Testis (tissue), 3 donors: Measurements from ENCODE around the gene CCNB2. TPM values are rescaled to one million over a fixed set of nuclear protein-coding genes. Genes with fewer than 3 reads are reported as not detected.

Experiments used
- DNase-seq: peaks from one replicate; pipeline ENCODE4 v3.0.0-alpha.2; 2019
- H3K27ac ChIP-seq, 2 donors: fragments of 200-600 bp; sonication (generic); one replicate each; pipeline ENCODE4 v1.5.1; 2019
- H3K27me3 ChIP-seq: fragments of 200-600 bp; sonication (generic); one replicate; pipeline ENCODE4 v1.5.1; 2019
- H3K36me3 ChIP-seq: fragments of 200-600 bp; sonication (generic); one replicate; pipeline ENCODE4 v1.5.1; 2017; ENCODE audit warnings: low read depth; ENCODE audit errors: missing control alignments
- H3K4me1 ChIP-seq: fragments of 200-600 bp; sonication (generic); one replicate; pipeline ENCODE4 v1.5.1; 2019
- H3K4me3 ChIP-seq, 2 donors: fragments of 200-600 bp; sonication (generic); one replicate each; pipeline ENCODE4 v1.5.1; 2017 to 2019
- H3K9me3 ChIP-seq: fragments of 200-600 bp; sonication (generic); one replicate; pipeline ENCODE4 v1.5.1; 2017
- POLR2A ChIP-seq: fragments of 450-650 bp; IDR thresholded peaks from one replicate; pipeline ENCODE4 v1.6.1; 2017; ENCODE audit warnings: antibody characterized with exemption, mild to moderate bottlenecking, moderate library complexity
- WGBS, 2 donors: methylation state at CpG; one replicate each; pipeline ENCODE4 v1.1.5; 2018; 5-methylcytosine and 5-hydroxymethylcytosine counted together
- intact Hi-C: fragments of 100-400 bp; cut with DNase I; formaldehyde crosslinking; loops from one replicate; pipeline ENCODE4 v1.15.1; 2023; ENCODE audit warnings: low total_unique reads
- polyA plus RNA-seq: library from polyadenylated mRNA; stranded (reverse); fragments of 350-450 nt; fragmentation: Illumina TruSeq; extraction: RNeasy Lipid Tissue Mini Kit (QIAGEN cat#74804); gene quantifications from one replicate; pipeline ENCODE4 v1.2.3, GENCODE V29; 2014; ENCODE audit warnings: low read depth, low replicate concordance; ENCODE audit not compliant: insufficient read depth
- total RNA-seq, 2 donors: library from RNA; depleted of rRNA; stranded (reverse); fragments of >200 nt; gene quantifications; one replicate each; pipeline ENCODE4 v1.2.3, GENCODE V29; 2016
- TF ChIP-seq, protein P1 (sequence below), 3 experiments: fragments of 450-650 bp in 2 of 3; fragments of 200-600 bp in 1 of 3; sonication (generic) in 1 of 3; IDR thresholded peaks; one replicate each; pipeline ENCODE4 v1.5.1; 2016 to 2019; ENCODE audit warnings: antibody characterized with exemption in 3 of 3, mild to moderate bottlenecking in 2 of 3, moderate library complexity in 1 of 3

The CCNB2 gene
- total and polyA plus RNA-seq, 3 donors from 2014 or later = 47.2 to 179 (median 54.2) TPM

DNA sequence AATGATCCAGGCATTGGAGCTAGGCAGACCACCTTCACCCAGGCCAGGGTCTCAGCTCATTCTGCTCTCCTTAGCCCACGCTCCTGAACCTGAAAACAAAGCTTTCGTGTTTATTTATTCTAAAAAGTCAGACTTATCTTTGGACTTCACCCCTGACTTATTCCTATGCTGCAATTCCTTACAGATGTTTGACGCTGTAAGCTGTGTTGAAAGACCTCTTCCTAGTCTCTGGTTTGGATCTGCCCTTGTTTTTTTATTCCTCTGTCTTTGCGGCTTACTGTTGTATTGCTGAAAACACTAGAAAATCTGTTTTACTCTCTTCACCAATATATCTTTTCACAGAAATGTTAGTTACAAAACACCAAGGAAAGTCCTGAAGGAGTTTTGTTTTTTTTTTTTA is 61.2 kb downstream of the CCNB2 start:
- intact Hi-C loops = loop anchor here (10.0 kb wide), 1 partner anchor 209 kb away; the partner anchor contains the start of gene MYO1E
- Histone ChIP-seq H3K9me3 (no peaks in the 10 kb centered on the region), H3K27me3 (no peaks in the 10 kb centered on the region), H3K27ac (no peak overlapping the region), H3K36me3 (no peaks in the 10 kb centered on the region), H3K4me1 (no peaks in the 10 kb centered on the region), H3K4me3 (no peak overlapping the region)
- no peak for TF ChIP-seq POLR2A
- TF ChIP-seq, protein P1, sequence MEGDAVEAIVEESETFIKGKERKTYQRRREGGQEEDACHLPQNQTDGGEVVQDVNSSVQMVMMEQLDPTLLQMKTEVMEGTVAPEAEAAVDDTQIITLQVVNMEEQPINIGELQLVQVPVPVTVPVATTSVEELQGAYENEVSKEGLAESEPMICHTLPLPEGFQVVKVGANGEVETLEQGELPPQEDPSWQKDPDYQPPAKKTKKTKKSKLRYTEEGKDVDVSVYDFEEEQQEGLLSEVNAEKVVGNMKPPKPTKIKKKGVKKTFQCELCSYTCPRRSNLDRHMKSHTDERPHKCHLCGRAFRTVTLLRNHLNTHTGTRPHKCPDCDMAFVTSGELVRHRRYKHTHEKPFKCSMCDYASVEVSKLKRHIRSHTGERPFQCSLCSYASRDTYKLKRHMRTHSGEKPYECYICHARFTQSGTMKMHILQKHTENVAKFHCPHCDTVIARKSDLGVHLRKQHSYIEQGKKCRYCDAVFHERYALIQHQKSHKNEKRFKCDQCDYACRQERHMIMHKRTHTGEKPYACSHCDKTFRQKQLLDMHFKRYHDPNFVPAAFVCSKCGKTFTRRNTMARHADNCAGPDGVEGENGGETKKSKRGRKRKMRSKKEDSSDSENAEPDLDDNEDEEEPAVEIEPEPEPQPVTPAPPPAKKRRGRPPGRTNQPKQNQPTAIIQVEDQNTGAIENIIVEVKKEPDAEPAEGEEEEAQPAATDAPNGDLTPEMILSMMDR (IDR thresholded peaks at IDR 0.05) = no peak
- DNase-seq = no peak
- WGBS, 2 donors = 57 to 61% methylated on average over 4 of the region's 4 CpGs

DNA sequence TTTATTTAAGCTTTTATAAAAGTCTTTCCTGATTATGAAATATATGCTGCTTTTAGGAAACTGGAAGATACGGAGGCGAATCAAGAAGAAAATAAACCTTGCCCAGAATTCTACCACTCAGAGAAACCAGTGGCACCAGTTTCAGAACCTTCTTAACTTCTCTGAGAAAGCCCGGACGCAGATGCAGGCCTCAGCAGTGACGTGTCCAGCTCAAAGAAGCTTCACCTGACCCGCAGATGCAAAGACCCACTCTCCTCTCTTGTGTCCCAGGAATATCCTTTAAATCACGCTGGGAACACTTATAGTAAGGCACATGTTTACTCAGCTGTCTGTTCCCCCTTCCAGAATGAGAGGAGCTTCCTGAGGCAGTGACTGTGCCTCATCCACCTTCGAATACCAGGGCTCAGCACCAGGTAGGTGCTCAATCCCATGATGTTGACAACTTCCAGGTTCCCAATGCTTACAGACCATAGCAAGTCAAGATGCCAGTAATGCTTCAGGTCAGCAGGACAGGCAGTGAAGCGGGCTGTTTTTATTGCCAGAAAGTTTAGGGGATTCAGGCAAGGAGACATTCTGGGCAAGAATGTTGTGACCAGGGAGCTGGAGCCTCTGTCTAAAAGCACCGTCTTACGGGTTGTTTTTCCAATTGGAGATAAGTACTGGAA is 61.8 kb downstream of the CCNB2 start:
- TF ChIP-seq POLR2A = no peak
- TF ChIP-seq, protein P1 (IDR thresholded peaks at IDR 0.05) = no peak
- H3K9me3 ChIP-seq = no peaks in the 10 kb centered on the region
- no peaks in the 10 kb centered on the region for H3K27me3 ChIP-seq
- no peak for DNase-seq
- 80 to 85% methylated on average over 10 to 11 of the region's 11 CpGs for WGBS, 2 donors
- intact Hi-C loops = loop anchor here (10.0 kb wide), 1 partner anchor 208 kb away; the partner anchor contains the start of gene MYO1E
- H3K4me3 ChIP-seq = no peak overlapping the region
- no peak overlapping the region for H3K27ac ChIP-seq
- no peaks in the 10 kb centered on the region for H3K4me1 ChIP-seq
- no peaks in the 10 kb centered on the region for H3K36me3 ChIP-seq

DNA sequence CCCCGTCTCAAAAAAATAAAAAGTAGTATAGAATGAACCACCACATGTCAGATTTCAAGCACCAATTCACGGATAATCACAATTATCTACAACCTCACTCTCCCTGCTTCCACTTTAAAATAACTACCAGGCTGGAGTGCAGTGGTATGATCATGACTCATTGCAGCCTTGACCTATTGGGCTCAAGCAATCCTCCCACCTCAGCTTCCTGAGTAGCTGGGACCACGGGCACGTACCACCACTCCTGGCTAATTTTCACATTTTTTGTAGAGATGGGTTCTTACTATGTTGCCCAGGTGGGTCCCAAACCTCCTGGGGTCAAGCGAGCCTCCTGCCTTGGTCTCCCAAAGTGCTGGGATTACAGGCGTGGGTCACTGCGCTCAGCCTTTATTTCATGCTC is 63.6 kb downstream of the CCNB2 start:
- no peak for DNase-seq
- WGBS, 2 donors = 72 to 81% methylated on average over 7 of the region's 7 CpGs

DNA sequence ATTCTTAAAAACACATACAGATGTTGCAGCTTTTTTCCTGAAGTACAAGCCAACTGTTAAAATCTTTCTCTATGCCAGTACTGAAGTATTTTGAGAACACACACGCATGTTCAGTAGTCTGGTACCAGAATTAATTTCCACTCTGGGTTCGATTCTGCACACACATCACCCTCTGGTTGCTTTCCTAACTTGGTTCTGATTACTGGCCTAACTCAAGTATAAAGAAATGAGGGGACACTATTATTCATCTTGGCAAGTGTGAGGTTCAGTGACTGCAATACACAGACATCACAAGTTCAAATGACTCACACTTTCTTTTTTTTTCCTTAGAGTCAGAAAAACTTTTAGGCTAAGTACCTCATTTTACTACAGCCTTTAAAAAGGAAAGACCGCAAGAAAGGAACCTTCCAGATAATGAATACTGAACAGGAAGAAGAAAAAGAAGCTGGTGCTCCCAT is 64.3 kb downstream of the CCNB2 start:
- peak overlapping the region in 1 of 2 donors; percentile 32 for H3K27ac ChIP-seq
- no peak for TF ChIP-seq POLR2A
- 63 to 73% methylated on average over 3 of the region's 3 CpGs for WGBS, 2 donors
- intact Hi-C loops = loop anchor here (10.0 kb wide), 1 partner anchor 206 kb away; the partner anchor contains the start of gene MYO1E
- no peaks in the 10 kb centered on the region for H3K4me1 ChIP-seq
- H3K9me3 ChIP-seq = no peaks in the 10 kb centered on the region
- no peaks in the 10 kb centered on the region for H3K36me3 ChIP-seq
- H3K27me3 ChIP-seq = no peaks in the 10 kb centered on the region
- no peak for DNase-seq
- H3K4me3 ChIP-seq = no peak overlapping the region

More for the DNA sequence above, 63.6 kb downstream of the CCNB2 start:
- no peaks in the 10 kb centered on the region for H3K9me3 ChIP-seq
- H3K27ac ChIP-seq = no peak overlapping the region
- intact Hi-C loops = loop anchor here (10.0 kb wide), 1 partner anchor 206 kb away; the partner anchor contains the start of gene MYO1E
- TF ChIP-seq, protein P1 (IDR thresholded peaks at IDR 0.05) = no peak
- TF ChIP-seq POLR2A = no peak
- no peaks in the 10 kb centered on the region for H3K27me3 ChIP-seq
- no peak overlapping the region for H3K4me3 ChIP-seq
- H3K4me1 ChIP-seq = no peaks in the 10 kb centered on the region
- no peaks in the 10 kb centered on the region for H3K36me3 ChIP-seq

DNA sequence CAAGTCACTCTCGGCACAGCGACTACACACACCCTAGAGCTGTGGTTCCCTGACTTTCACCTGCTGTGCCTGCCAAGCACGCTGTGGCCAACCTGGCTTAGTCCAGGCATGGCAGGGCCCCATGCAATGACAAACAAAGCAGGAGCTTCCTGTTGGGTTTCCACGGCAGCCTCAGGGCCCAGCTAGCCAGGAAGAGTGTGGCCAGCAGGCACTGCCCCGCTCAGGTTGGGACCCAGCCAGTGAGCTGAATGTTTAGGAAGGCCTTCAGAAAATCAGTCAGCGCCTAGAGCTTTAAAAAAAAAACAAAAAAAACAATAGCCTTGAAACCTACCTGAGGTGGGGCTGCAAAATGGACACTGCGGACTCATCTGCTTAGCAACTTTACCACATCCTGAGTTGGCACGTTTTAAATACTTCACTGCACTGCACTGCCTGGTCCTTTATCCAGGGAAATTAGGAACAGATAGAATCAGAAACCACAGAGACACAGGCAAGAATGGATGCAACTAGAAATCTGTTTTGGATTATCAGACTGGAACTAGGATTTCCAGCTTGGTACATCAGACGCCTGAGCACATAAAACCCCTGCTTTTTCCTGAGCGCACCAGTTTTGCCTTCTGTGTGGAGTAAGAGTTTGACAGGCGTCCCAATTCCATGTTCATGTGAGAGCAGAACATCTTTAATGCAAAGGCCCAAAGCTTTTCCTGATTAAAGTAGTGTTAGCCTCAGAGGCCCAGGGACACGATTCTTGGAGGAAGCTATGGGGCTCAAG is 65.5 kb downstream of the CCNB2 start:
- no peaks in the 10 kb centered on the region for H3K36me3 ChIP-seq
- intact Hi-C loops = no loop called here

More for the DNA sequence above, 65.5 kb downstream of the CCNB2 start:
- no peaks in the 10 kb centered on the region for H3K4me1 ChIP-seq
- H3K27me3 ChIP-seq = no peaks in the 10 kb centered on the region
- DNase-seq = no peak
- no peak for TF ChIP-seq POLR2A
- TF ChIP-seq, protein P1 (IDR thresholded peaks at IDR 0.05) = no peak
- WGBS, 2 donors = 84 to 89% methylated on average over 12 of the region's 12 CpGs
- no peak overlapping the region for H3K4me3 ChIP-seq
- H3K27ac ChIP-seq = peak overlapping the region in 1 of 2 donors; percentile 32
- H3K9me3 ChIP-seq = no peaks in the 10 kb centered on the region
